IPS DF 4.7 (cell line): Measurements from ENCODE around the gene TPSG1.
"Not testable (repeated sequence)": the region's sequence is repeated elsewhere in the genome, so short reads cannot be mapped to it uniquely, and the experiment has no call there.

Experiments
- DNase-seq: peaks from one replicate; pipeline ENCODE4 v3.0.0-alpha.2; 2013; ENCODE audit warnings: low spot score; ENCODE audit errors: extremely low read depth

The TPSG1 gene

GRCh38 chr16:1230471-1231212 lies 5.6 kb upstream of the TPSG1 start:
- DNase-seq: not testable (repeated sequence)

DNA sequence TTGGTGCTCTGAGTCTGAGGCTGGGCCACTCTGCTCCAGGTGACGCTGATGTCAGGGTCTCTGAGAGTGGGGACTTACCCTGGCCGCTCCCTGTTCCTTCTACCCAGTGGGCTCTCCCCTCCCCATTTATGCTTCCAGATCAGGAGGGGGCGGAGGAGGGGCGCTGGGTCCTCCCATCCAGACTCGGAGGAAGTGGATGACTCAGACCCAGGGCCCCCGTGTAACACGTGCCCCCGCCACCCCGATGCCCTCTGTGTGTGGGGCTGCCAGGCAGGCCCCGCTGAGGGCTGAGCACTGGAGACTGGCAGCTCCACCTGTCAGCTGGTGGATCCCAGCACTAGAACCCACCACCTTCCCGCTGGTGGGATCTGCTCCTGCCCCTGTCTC lies 5.0 kb upstream of the TPSG1 start, which contains the start of gene TPSB2:
Gene TPSB2, minus strand, starts transcription at position 101 of the 387 bp plus-strand sequence. CDS start 233 bp downstream, outside the sequence.
- DNase-seq: not testable (repeated sequence)

- not testable (repeated sequence) for DNase-seq
These were observed 4.4 kb upstream of the TPSG1 start for GRCh38 chr16:1229476-1229875.

DNA sequence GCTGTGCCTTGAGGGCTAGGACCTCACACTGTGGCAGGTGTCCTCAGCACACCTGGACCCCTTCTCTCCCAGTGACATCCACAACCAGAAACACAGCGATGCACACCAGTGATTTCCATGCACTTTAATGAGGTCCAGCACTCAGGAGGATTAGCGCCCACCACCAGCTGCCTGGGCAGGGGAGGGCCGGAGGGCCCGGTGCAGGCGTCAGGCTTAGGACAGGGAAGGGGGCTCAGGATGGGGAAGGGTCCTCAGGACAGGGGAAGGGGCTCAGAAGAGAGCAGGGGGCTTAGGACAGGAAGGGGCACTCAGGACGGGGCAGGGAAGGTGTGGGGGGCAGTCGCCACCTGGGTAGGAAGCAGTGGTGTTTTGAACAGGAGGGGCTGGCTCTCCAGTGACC lies 3.2 kb upstream of the TPSG1 start:
- DNase-seq: not testable (repeated sequence)

DNA sequence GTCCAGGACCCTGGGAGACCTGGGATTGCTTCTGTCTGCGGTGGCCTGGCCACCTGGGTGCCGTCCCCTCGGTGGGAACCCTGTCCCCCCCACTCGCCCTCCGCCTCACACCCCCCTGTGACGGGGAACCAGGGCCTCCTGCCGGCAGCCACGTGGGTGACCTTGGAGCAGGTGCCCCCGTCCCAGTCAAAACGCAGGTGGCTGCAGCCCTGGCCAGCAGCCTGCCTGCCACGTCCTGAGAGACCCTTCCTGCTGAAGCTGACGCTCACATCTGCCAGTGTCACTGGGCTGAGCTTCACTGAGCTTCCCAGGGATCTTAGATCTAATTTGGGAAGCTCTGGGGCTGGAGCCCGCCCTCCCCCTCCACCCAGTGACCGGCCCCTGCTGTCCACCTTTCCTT lies 1.6 kb upstream of the TPSG1 start:
- DNase-seq: not testable (repeated sequence)

- DNase-seq: not testable (repeated sequence)
These were observed 752 bp upstream of the TPSG1 start for GRCh38 chr16:1225728-1226311.

- DNase-seq: no peak
These were observed 510 bp downstream of the TPSG1 start for GRCh38 chr16:1224558-1224957.

GRCh38 chr16:1223355-1224214 lies 1.5 kb downstream of the TPSG1 start:
- no peak for DNase-seq

DNA sequence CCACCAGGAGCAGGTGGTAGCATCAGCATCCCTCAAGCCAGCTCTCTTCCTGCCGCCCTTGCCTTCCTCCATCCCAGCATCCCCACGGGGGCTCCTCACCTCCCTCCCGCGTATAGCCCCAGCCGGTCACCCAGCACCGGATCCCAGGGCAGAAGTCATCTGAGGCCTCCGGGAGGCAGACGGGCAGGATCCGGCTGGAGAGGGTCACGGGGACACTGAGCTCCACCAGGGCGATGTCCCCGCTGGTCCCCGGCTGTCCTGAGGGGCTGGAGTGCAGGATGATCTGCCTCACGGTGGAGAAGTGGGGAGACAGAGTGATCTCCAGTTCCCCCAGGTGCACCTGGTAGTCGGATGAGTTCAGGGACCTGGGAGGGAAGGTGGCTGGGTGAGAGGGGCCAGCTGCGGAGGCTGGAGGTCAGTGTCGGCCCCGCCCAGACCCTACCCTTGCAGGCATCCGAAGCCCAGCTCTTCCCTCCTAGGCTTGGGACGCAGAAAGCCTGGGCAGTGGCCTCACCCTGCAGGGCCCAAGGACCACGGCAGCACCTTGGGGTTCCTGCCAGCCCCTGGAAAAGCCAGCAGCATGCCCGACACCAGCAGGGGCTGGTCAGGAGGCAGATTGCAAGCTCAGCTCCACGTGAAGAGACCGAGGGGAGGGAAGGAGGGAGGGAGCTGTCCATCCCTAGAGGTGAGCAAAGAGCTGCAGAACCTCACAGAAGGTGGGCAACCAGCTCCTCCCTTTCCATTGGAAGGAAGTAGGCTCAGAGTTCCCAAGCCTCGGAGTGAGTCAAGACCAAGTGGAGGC lies 2.3 kb downstream of the TPSG1 start:
- no peak for DNase-seq

DNA sequence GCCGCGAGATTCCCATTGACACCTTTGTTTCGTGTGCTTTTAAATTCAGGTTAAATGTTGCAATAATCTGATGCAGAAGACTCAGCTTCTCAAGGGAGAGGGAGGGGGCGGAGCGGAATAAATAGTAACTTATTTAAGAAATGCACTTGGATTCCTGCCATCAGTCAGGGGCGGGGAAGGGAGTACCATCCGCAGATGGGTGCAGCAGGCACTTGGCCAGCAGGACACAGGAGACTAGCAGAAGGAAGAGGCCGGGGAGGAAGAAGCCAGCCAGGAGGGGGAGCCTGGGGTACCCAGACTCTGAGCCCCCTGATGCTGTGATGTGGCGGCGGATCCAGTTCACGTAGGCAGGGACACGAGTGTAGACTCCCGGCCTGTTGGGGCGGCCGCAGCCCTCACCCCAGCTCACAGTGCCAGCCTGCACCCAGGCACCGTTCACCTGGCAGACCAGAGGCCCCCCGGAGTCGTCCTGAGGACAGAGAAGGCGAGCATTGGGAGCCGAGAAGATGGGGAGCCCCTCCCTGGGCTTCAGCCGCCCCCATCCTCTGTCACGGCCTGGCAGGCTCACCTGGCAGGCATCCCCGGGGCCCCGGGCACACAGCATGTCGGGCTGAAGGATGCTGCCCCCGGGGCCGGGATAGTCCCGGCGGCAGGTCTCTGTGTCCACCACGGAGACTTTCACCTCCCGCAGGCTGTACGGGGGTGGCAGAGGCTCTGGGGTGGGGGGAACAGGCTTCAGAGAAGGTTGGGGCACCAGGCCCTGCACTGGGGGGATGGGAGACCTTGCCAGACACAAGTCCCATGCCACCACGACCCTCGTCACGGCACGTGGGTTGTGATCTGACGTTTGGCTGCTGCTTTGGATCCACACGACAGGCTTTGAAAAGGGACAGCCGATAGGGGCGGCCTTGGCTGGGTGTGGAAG lies 3.2 kb downstream of the TPSG1 start:
- no peak for DNase-seq

- DNase-seq: no peak
These were observed 4.0 kb downstream of the TPSG1 start for GRCh38 chr16:1220841-1221627.

- no peak for DNase-seq
These were observed 4.9 kb downstream of the TPSG1 start for GRCh38 chr16:1220098-1220728.

DNA sequence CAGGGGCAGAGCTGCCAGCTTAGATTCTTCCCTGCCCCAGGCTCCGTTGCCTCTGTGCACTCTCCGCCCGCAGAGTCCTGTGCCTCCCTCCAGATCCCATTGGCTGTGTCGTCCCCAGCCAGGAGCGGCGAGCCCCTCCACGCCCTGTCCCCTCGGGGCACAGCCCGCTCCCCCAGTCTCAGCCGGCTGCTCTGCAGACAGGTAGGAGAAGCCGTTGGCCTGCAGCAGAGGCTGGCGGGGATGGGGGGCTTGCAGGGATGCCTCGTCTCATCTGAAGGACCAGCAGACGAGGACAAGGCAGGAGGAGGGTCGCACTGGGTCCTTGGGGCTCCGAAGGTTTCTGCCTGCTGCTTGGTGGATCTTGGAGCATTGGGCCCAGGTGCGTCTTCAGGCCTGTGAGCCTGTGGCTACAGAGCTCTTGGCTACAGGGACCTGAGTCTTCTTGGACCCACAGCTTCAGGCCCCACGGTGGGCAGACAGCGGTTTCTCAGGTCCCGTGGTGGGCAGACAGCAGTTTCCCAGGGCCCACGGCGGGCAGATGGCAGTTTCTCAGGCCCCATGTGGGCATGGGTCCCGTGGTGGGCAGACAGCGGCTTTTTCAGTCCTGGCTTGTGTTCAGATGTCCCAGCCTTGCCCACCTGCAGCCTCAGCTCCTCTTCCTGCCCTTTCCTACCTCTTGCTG lies 6.0 kb downstream of the TPSG1 start:
- no peak for DNase-seq

GRCh38 chr16:1218061-1218929 lies 6.8 kb downstream of the TPSG1 start:
- DNase-seq: no peak

GRCh38 chr16:1217526-1217925 lies 7.5 kb downstream of the TPSG1 start:
- no peak for DNase-seq

GRCh38 chr16:1216681-1217400 lies 8.2 kb downstream of the TPSG1 start:
- no peak for DNase-seq

DNA sequence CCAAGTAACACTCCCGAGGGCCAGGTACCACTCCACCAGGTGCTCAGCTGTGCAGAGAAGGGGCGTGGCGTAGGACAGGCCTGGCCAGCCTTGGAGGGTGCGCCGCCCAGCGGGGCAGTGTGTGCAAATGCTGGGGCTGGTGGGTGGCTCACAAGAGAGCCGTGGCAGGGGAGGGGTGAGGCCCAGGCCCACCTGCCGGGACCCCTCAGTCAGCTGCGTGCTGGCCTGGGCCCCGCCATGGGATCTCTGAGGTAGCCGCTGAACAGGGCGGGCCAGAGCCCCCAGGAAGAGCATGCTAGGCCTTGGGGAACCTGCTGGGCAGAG lies 8.8 kb downstream of the TPSG1 start:
- no peak for DNase-seq
